K562 (cell line): ENCODE data around the gene EIF5. TPM values are rescaled to one million over a fixed set of nuclear protein-coding genes. Genes with fewer than 3 reads are reported as not detected.

ENCODE experiments used
- ARHGAP35 ChIP-seq: fragments of 450-650 bp; IDR thresholded peaks from 2 replicates; pipeline ENCODE4 v1.6.1; 2018; ENCODE audit not compliant: partially characterized antibody
- CCAR2 ChIP-seq: fragments of 200-400 bp; formaldehyde crosslinking; IDR thresholded peaks from 2 replicates; pipeline ENCODE4 v1.6.1; 2017; ENCODE audit warnings: mild to moderate bottlenecking, low read depth, low read length
- EP300 ChIP-seq: IDR thresholded peaks from 2 replicates; pipeline ENCODE4 v1.6.1; 2012; ENCODE audit warnings: low read length, improper control_type of control experiment
- FUS ChIP-seq: fragments of 200-400 bp; formaldehyde crosslinking; optimal IDR thresholded peaks from 2 replicates; pipeline ENCODE3; 2017; ENCODE audit warnings: low read depth, low read length
- HIVEP1 ChIP-seq: fragments of 250-450 bp; sonication (Bioruptor Pico); IDR thresholded peaks from 2 replicates; pipeline ENCODE4 v1.4.0; 2020; ENCODE audit warnings: mild to moderate bottlenecking
- NCOR1 ChIP-seq: fragments of 450-650 bp; IDR thresholded peaks from 2 replicates; pipeline ENCODE4 v1.6.1; 2016; ENCODE audit warnings: mild to moderate bottlenecking, moderate library complexity
- NEUROD1 ChIP-seq: fragments of 150-350 bp; IDR thresholded peaks from 2 replicates; pipeline ENCODE4 v1.6.1; 2014; ENCODE audit warnings: borderline replicate concordance, low read length, low read depth; ENCODE audit not compliant: partially characterized antibody
- NONO ChIP-seq, 2 experiments: fragments of 200-400 bp in 1 of 2; fragments of 450-650 bp in 1 of 2; formaldehyde crosslinking in 1 of 2; IDR thresholded peaks; 2 replicates each; pipeline ENCODE4 v1.6.1; 2017; ENCODE audit warnings: low read depth in 2 of 2, mild to moderate bottlenecking in 2 of 2, moderate library complexity in 2 of 2, low read length in 1 of 2
- RBM22 ChIP-seq: fragments of 200-400 bp; formaldehyde crosslinking; IDR thresholded peaks from 2 replicates; pipeline ENCODE4 v1.6.1; 2018; ENCODE audit warnings: low read length, low read depth; ENCODE audit not compliant: poor library complexity, severe bottlenecking
- SETDB1 ChIP-seq: IDR thresholded peaks from one replicate; pipeline ENCODE4 v1.6.1; 2012; ENCODE audit warnings: low read length, control low read depth, inconsistent platforms
- ZNF140 ChIP-seq: fragments of 250-450 bp; sonication (Bioruptor Pico); IDR thresholded peaks from 2 replicates; pipeline ENCODE4 v1.8.0; 2021; ENCODE audit warnings: moderate library complexity, mild to moderate bottlenecking, inconsistent platforms
- ZNF318 ChIP-seq, 2 experiments: fragments of 450-650 bp; IDR thresholded peaks; 2 replicates each; pipeline ENCODE4 v1.6.1; 2016; ENCODE audit warnings: mild to moderate bottlenecking in 2 of 2, borderline replicate concordance in 1 of 2, low read depth in 1 of 2, moderate library complexity in 1 of 2
- ZNF780A ChIP-seq: fragments of 250-450 bp; sonication (Bioruptor Pico); IDR thresholded peaks from 2 replicates; pipeline ENCODE4 v1.5.0; 2021; ENCODE audit warnings: mild to moderate bottlenecking
- polyA plus RNA-seq, 8 experiments: library from polyadenylated mRNA; depleted of rRNA in 4 of 8; stranded (reverse) in 5 of 8; unstranded in 3 of 8; fragments of >200 nt; fragmentation: Nextera tagmentation in 2 of 8; fragmentation: Illumina TruSeq in 1 of 8; extraction: Ambion mirVana in 2 of 8; extraction: Trizol in 1 of 8; gene quantifications; 2 replicates each; pipeline versions ENCODE4 v1.2.1 to v1.2.3, GENCODE V29; 2011 to 2014; ENCODE audit warnings: inconsistent platforms in 1 of 8, missing spikeins in 1 of 8
- total RNA-seq, 7 experiments: library from RNA; depleted of rRNA in 6 of 7; stranded (reverse); fragments of >200 nt in 6 of 7; fragmentation: Illumina TruSeq in 2 of 7; extraction: Trizol in 2 of 7; gene quantifications; 2 replicates each; pipeline versions ENCODE4 v1.2.1 to v1.2.3, GENCODE V29; 2011 to 2021; ENCODE audit warnings: low replicate concordance in 1 of 7
- TF ChIP-seq, protein P1 (sequence below), 3 experiments: fragments of 200-800 bp in 1 of 3; fragments of 250-450 bp in 1 of 3; fragments of 450-650 bp in 1 of 3; sonication (Bioruptor Pico) in 1 of 3; sonication (Bioruptor generic) in 1 of 3; formaldehyde crosslinking in 1 of 3; IDR thresholded peaks; 2 replicates each; pipeline versions ENCODE4 v1.6.1 to v1.8.0; 2016 to 2022; ENCODE audit warnings: mild to moderate bottlenecking in 2 of 3, missing genetic modification characterization in 2 of 3, missing compliant biosample characterization in 1 of 3, moderate library complexity in 1 of 3

Gene EIF5
- total and polyA plus RNA-seq, 9 of the 15 experiments (the other 6 are each of a cell fraction or from before 2014, with no cell fraction given): 92.7 to 442 (median 190) TPM

DNA sequence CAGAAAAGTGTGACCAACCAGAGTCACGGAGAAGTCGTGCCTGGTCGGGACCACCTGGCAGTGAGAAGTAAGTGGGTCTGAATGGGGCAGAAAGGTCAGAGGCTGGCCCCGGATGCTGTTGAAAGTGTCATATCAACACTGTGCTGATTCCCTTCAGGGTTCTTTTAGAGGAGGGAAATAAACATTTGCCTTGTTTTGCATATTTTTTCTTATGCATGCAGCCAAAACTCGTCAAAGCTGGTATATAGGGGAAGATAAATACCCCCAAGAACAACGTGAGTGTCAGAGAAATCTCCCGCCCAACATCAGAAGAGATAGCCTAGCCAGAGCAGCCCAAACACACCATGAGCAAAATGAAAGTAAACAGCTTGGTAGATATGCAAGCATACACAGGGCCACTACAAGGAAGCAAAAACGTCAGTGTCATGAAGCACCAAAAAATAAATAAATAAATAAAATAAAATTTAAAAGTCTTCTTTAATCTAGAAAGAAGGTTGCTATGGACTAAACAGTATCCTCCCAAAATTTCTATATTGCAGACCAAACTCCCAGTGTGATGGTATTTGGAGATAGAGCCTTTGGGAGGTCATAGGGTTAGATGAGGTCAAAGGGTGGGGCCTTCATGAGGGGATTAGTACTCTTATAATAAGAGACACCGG is 22.1 kb downstream of the EIF5 start (continued):
- TF ChIP-seq ZNF318 (IDR thresholded peaks at IDR 0.05; ENCODE audit: borderline replicate concordance in 1 of 2, low read depth in 1 of 2): 0 out of 4 replicates have a peak, but pooled peaks of 1 of the 2 experiments have one; percentile 15
- TF ChIP-seq NCOR1: peak; percentile 43; the same call in 1 of the 2 replicates
- no peak for TF ChIP-seq EP300
- TF ChIP-seq RBM22: no peak
- TF ChIP-seq, protein P1, sequence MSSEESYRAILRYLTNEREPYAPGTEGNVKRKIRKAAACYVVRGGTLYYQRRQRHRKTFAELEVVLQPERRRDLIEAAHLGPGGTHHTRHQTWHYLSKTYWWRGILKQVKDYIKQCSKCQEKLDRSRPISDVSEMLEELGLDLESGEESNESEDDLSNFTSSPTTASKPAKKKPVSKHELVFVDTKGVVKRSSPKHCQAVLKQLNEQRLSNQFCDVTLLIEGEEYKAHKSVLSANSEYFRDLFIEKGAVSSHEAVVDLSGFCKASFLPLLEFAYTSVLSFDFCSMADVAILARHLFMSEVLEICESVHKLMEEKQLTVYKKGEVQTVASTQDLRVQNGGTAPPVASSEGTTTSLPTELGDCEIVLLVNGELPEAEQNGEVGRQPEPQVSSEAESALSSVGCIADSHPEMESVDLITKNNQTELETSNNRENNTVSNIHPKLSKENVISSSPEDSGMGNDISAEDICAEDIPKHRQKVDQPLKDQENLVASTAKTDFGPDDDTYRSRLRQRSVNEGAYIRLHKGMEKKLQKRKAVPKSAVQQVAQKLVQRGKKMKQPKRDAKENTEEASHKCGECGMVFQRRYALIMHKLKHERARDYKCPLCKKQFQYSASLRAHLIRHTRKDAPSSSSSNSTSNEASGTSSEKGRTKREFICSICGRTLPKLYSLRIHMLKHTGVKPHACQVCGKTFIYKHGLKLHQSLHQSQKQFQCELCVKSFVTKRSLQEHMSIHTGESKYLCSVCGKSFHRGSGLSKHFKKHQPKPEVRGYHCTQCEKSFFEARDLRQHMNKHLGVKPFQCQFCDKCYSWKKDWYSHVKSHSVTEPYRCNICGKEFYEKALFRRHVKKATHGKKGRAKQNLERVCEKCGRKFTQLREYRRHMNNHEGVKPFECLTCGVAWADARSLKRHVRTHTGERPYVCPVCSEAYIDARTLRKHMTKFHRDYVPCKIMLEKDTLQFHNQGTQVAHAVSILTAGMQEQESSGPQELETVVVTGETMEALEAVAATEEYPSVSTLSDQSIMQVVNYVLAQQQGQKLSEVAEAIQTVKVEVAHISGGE (CRISPR knock-in tag; IDR thresholded peaks at IDR 0.05): no peak
- TF ChIP-seq ARHGAP35: no peak
- no peak for TF ChIP-seq HIVEP1
- TF ChIP-seq NEUROD1: no peak
- 0 out of 4 replicates have a peak, but pooled peaks of 1 of the 2 experiments have one; percentile 27 for TF ChIP-seq NONO (IDR thresholded peaks at IDR 0.05; ENCODE audit: low read depth in 2 of 2, low read length in 1 of 2)
- TF ChIP-seq ZNF140: no peak
- TF ChIP-seq ZNF780A (CRISPR knock-in tag): no peak
- no peak for TF ChIP-seq CCAR2
- TF ChIP-seq SETDB1: no peak
- TF ChIP-seq FUS: no peak
